ENCODE results near the gene NOL4L.

DNA sequence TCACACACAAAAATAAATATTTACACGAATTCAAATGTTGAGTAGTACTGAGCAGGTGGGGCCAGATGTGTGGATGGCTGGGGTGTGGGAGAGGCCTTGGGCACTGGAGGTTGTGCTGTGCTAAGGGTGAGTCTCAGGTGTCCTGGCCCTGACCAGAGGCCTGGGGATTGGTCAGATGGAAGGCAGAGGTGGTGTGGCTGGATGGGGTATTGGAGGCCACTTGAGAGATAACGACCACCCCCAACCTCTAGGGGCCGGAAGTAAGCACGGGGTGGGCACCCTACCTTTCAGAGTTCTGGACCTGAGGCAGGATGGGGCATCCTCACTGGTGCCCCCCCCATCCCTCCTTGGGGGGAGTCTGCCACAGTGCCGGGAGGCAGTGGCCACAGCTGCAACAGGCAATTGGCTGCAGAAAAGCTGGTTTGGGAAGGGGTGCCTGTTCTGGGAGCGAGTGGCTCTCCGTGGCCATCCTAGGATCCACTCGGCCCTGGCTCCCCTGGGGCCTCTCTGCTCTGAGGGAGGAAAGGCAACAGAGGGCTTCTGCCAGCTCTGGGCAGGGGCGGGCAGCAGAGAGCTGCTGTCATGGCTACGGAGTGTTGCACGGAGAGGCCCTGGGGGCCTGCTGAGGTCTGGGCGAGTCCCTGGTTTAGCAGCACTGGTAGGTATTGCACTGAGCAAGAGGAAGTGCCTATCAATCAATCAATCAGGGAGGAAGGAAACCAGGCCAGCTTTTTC lies 139.4 kb downstream of the NOL4L start:
- TF ChIP-seq POLR2A (IDR thresholded peaks at IDR 0.05; ENCODE audit: low read length): no peak
- TF ChIP-seq RFX5 (IDR thresholded peaks at IDR 0.05): no peak
- TF ChIP-seq MYC (IDR thresholded peaks at IDR 0.05; ENCODE audit: borderline replicate concordance, low read length): no peak
